Aorta (tissue), 5 donors: ENCODE data around the gene ITGA11. TPM values are rescaled to one million over a fixed set of nuclear protein-coding genes. Genes with fewer than 3 reads are reported as not detected.
A peak's percentile ranks its signal among the peaks of the same experiment; 100 is the strongest.

ENCODE experiments used
- ATAC-seq: fragments of 200-7000 bp; cut with Tn5 transposase; one replicate; pipeline ENCODE4 v1.9.1; 2022; ENCODE audit warnings: moderate library complexity; ENCODE audit not compliant: low FRiP score
- DNase-seq, 2 donors: peaks; one replicate each; pipeline ENCODE4 v3.0.0-alpha.2; 2020
- H3K27ac ChIP-seq, 2 donors: one replicate each; pipeline ENCODE4 v1.5.1; 2013; ENCODE audit warnings: low read length in 2 of 2, mild to moderate bottlenecking in 2 of 2, moderate library complexity in 2 of 2, control low read depth in 1 of 2, inconsistent platforms in 1 of 2, low read depth in 1 of 2
- H3K27me3 ChIP-seq, 2 donors: one replicate each; pipeline ENCODE4 v1.6.1; 2013; ENCODE audit warnings: control low read depth in 1 of 2, low read length in 1 of 2, mild to moderate bottlenecking in 1 of 2, moderate library complexity in 1 of 2; ENCODE audit not compliant: insufficient read depth in 2 of 2, control insufficient read depth in 1 of 2
- H3K36me3 ChIP-seq, 2 donors: one replicate each; pipeline ENCODE4 v1.6.1; 2013; ENCODE audit warnings: control low read depth in 1 of 2, low read length in 1 of 2, mild to moderate bottlenecking in 1 of 2; ENCODE audit not compliant: insufficient read depth in 2 of 2, control insufficient read depth in 1 of 2
- H3K4me1 ChIP-seq, 2 donors: one replicate each; pipeline ENCODE4 v1.6.1; 2013; ENCODE audit warnings: low read length in 2 of 2, control low read depth in 1 of 2, mild to moderate bottlenecking in 1 of 2, moderate library complexity in 1 of 2; ENCODE audit not compliant: insufficient read depth in 2 of 2, control insufficient read depth in 1 of 2
- H3K4me3 ChIP-seq, 2 donors: one replicate each; pipeline ENCODE4 v1.5.1; 2013; ENCODE audit warnings: low read length in 2 of 2, control low read depth in 1 of 2, mild to moderate bottlenecking in 1 of 2
- H3K9me3 ChIP-seq: one replicate; pipeline ENCODE4 v1.6.1; 2013; ENCODE audit warnings: mild to moderate bottlenecking, low read length; ENCODE audit not compliant: control insufficient read depth
- WGBS, 2 donors: extraction: QIAGEN DNeasy Blood & Tissue Kit; methylation state at CpG; one replicate each; pipeline ENCODE4 v1.1.7; 2013; 5-methylcytosine and 5-hydroxymethylcytosine counted together
- intact Hi-C, 2 donors: fragments of 100-400 bp; cut with DNase I; formaldehyde crosslinking; loops; one replicate each; pipeline versions ENCODE4 v1.14.2 to v1.15.0; 2022
- polyA plus RNA-seq, 2 donors: library from polyadenylated mRNA; stranded (reverse); fragments of 200-250 nt; gene quantifications; one replicate each; pipeline ENCODE4 v1.2.3, GENCODE V29; 2013
- total RNA-seq, 2 donors: library from RNA; stranded (reverse); fragmentation: NEBNext Ultra II Directional; extraction: Animal tissue kit (Norgen Biotek cat#: 25700); gene quantifications; one replicate each; pipeline ENCODE4 v1.2.1, GENCODE V29; 2021
- donor health status: healthy with polysubstance abuse.
- donor health status: Bipolar disorder and iron deficiency.
- donor health status: DM: no; HTN: no; CAD: no.
- donor health status: DM: no; HTN: no; CAD: no.
- donor health status: DM: yes; HTN: yes; CAD: no.

Gene ITGA11
- total and polyA plus RNA-seq, 4 donors, result 21.4 to 154 (median 107) TPM

- ATAC-seq (no peak), DNase-seq (no peak)
- WGBS, 2 donors, result 94 to 97% methylated on average over 5 of the region's 5 CpGs
- peaks cover 0 to 1% of the 10 kb centered on the region in 2 donors for H3K36me3 ChIP-seq
- no peak overlapping the region for H3K27ac ChIP-seq
- no peaks in the 10 kb centered on the region for H3K9me3 ChIP-seq
- H3K4me3 ChIP-seq, result no peak overlapping the region
- intact Hi-C loops, result loop anchor here in 1 of 2 donors (5.0 kb wide), 1 partner anchor 63 kb away; no protein-coding TSS in a partner anchor
- H3K27me3 ChIP-seq, result no peaks in the 10 kb centered on the region
- peaks cover 0 to 2% of the 10 kb centered on the region in 2 donors for H3K4me1 ChIP-seq
Measured at GRCh38 chr15:68375191-68375631, 56.8 kb downstream of the ITGA11 start.

GRCh38 chr15:68374168-68374745 is 57.7 kb downstream of the ITGA11 start:
- intact Hi-C loops, result no loop called here
- Histone ChIP-seq H3K36me3 (peaks cover 0 to 1% of the 10 kb centered on the region in 2 donors), H3K9me3 (no peaks in the 10 kb centered on the region), H3K4me1 (peaks cover 0 to 2% of the 10 kb centered on the region in 2 donors), H3K27me3 (no peaks in the 10 kb centered on the region), H3K27ac (peak overlapping the region in 1 of 2 donors; percentile 47), H3K4me3 (no peak overlapping the region)
- ATAC-seq (no peak), DNase-seq (no peak)
- WGBS, 2 donors, result 73 to 84% methylated on average over 2 of the region's 2 CpGs

- DNase-seq, result no peak
- Histone ChIP-seq H3K27me3 (no peaks in the 10 kb centered on the region), H3K9me3 (no peaks in the 10 kb centered on the region), H3K27ac (no peak overlapping the region), H3K36me3 (peaks cover 0 to 1% of the 10 kb centered on the region in 2 donors), H3K4me1 (peaks cover 0 to 3% of the 10 kb centered on the region in 2 donors), H3K4me3 (no peak overlapping the region)
- no peak for ATAC-seq
- WGBS, 2 donors, result 60 to 87% methylated on average over 3 of the region's 3 CpGs
- intact Hi-C loops, result no loop called here
Measured at GRCh38 chr15:68373028-68373427, 58.9 kb downstream of the ITGA11 start.

- no peaks in the 10 kb centered on the region for H3K27me3 ChIP-seq
- no peaks in the 10 kb centered on the region for H3K9me3 ChIP-seq
- H3K4me1 ChIP-seq, result peaks cover 0 to 4% of the 10 kb centered on the region in 2 donors
- intact Hi-C loops, result no loop called here
- no peak overlapping the region for H3K4me3 ChIP-seq
- 86 to 88% methylated on average over 12 of the region's 12 CpGs for WGBS, 2 donors
- H3K27ac ChIP-seq, result no peak overlapping the region
- H3K36me3 ChIP-seq, result peaks cover 0 to 1% of the 10 kb centered on the region in 2 donors
- DNase-seq (no peak), ATAC-seq (peak; percentile 58)
Measured at GRCh38 chr15:68372291-68372811, 59.6 kb downstream of the ITGA11 start.

GRCh38 chr15:68371851-68372250 is 60.1 kb downstream of the ITGA11 start:
- Histone ChIP-seq H3K27me3 (no peaks in the 10 kb centered on the region), H3K27ac (no peak overlapping the region)
- intact Hi-C loops, result no loop called here

GRCh38 chr15:68371160-68371559 is 60.8 kb downstream of the ITGA11 start:
- Histone ChIP-seq H3K4me3 (no peak overlapping the region), H3K36me3 (peaks cover 0 to 1% of the 10 kb centered on the region in 2 donors), H3K9me3 (no peaks in the 10 kb centered on the region), H3K4me1 (peaks cover 0 to 7% of the 10 kb centered on the region in 2 donors), H3K27me3 (no peaks in the 10 kb centered on the region), H3K27ac (peak overlapping the region in 1 of 2 donors; percentile 32)
- DNase-seq (no peak), ATAC-seq (no peak)
- 25 to 28% methylated on average over 6 of the region's 6 CpGs for WGBS, 2 donors
- intact Hi-C loops, result no loop called here

More at GRCh38 chr15:68371851-68372250, 60.1 kb downstream of the ITGA11 start:
- DNase-seq, result no peak
- Histone ChIP-seq H3K36me3 (peaks cover 0 to 1% of the 10 kb centered on the region in 2 donors), H3K9me3 (no peaks in the 10 kb centered on the region), H3K4me1 (peaks cover 0 to 4% of the 10 kb centered on the region in 2 donors), H3K4me3 (no peak overlapping the region)
- 92 to 94% methylated on average over 4 of the region's 4 CpGs for WGBS, 2 donors
- ATAC-seq, result no peak

GRCh38 chr15:68370768-68371151 is 61.2 kb downstream of the ITGA11 start:
- ATAC-seq (no peak), DNase-seq (no peak)
- no peak overlapping the region for H3K4me3 ChIP-seq
- H3K27ac ChIP-seq, result peak overlapping the region in 1 of 2 donors; percentile 19
- H3K36me3 ChIP-seq, result peaks cover 0 to 1% of the 10 kb centered on the region in 2 donors
- peaks cover 0 to 7% of the 10 kb centered on the region in 2 donors for H3K4me1 ChIP-seq
- intact Hi-C loops, result no loop called here
- WGBS, 2 donors, result 44 to 48% methylated on average over 9 of the region's 9 CpGs
- no peaks in the 10 kb centered on the region for H3K9me3 ChIP-seq
- H3K27me3 ChIP-seq, result no peaks in the 10 kb centered on the region

- peaks cover 0 to 1% of the 10 kb centered on the region in 2 donors for H3K36me3 ChIP-seq
- no peak overlapping the region for H3K4me3 ChIP-seq
- H3K27ac ChIP-seq, result peak overlapping the region; percentile 6 to 21
- peaks cover 0 to 7% of the 10 kb centered on the region in 2 donors for H3K4me1 ChIP-seq
- no peaks in the 10 kb centered on the region for H3K9me3 ChIP-seq
- intact Hi-C loops, result loop anchor here (5.0 kb wide), 2 partner anchors 62 to 63 kb away; partner anchors contain the start of gene ITGA11 (in 1 of the 2)
- DNase-seq (no peak), ATAC-seq (no peak)
- 91 to 94% methylated on average over 24 of the region's 24 CpGs for WGBS, 2 donors
- H3K27me3 ChIP-seq, result no peaks in the 10 kb centered on the region
Measured at GRCh38 chr15:68369931-68370767, 61.8 kb downstream of the ITGA11 start.
